IPS DF 6.9 (cell line): Measurements from ENCODE around the gene NUBP2.
A peak's percentile ranks its signal among the peaks of the same experiment; 100 is the strongest.

Experiments
- DNase-seq: peaks from one replicate; pipeline ENCODE4 v3.0.0-alpha.2; 2013; ENCODE audit warnings: low read depth, low spot score
- H3K27ac ChIP-seq: one replicate; pipeline ENCODE4 v1.5.1; 2013; ENCODE audit warnings: low read length, control low read depth
- H3K27me3 ChIP-seq: 2 replicates; pipeline ENCODE4 v1.6.1; 2013; ENCODE audit warnings: mild to moderate bottlenecking, low read length; ENCODE audit not compliant: control insufficient read depth, insufficient read depth
- H3K36me3 ChIP-seq: 2 replicates; pipeline ENCODE4 v1.6.1; 2013; ENCODE audit warnings: low read length; ENCODE audit not compliant: control insufficient read depth, insufficient read depth
- H3K4me1 ChIP-seq: 2 replicates; pipeline ENCODE4 v1.6.1; 2013; ENCODE audit warnings: low read length; ENCODE audit not compliant: control insufficient read depth, insufficient read depth
- H3K4me3 ChIP-seq: 2 replicates; pipeline ENCODE4 v1.5.1; 2013; ENCODE audit warnings: mild to moderate bottlenecking, low read length
- H3K9me3 ChIP-seq: 2 replicates; pipeline ENCODE4 v1.6.1; 2013; ENCODE audit warnings: low read length, inconsistent platforms; ENCODE audit not compliant: control insufficient read depth, insufficient read depth
- WGBS: extraction: QIAGEN DNeasy Blood & Tissue Kit; methylation state at CpG from one replicate; pipeline ENCODE4 v1.1.7; 2013; ENCODE audit warnings: mixed read lengths, missing lambda C conversion rate; ENCODE audit not compliant: insufficient read length, insufficient coverage; 5-methylcytosine and 5-hydroxymethylcytosine counted together

NUBP2 gene

GRCh38 chr16:1767116-1767994, 15.4 kb upstream of the NUBP2 start:
- Histone ChIP-seq H3K36me3 (peaks cover 24% of the 10 kb centered on the region), H3K9me3 (no peaks in the 10 kb centered on the region)
- WGBS, result no CpG with 5 or more reads among the region's 42 CpGs

GRCh38 chr16:1768061-1768766, 14.5 kb upstream of the NUBP2 start:
- Histone ChIP-seq H3K9me3 (no peaks in the 10 kb centered on the region), H3K4me3 (no peak overlapping the region), H3K27me3 (no peaks in the 10 kb centered on the region), H3K36me3 (peaks cover 24% of the 10 kb centered on the region), H3K27ac (no peak overlapping the region), H3K4me1 (peaks cover 3% of the 10 kb centered on the region; the same call in 1 of the 2 replicates)
- WGBS, result no CpG with 5 or more reads among the region's 41 CpGs
- DNase-seq, result no peak

More at GRCh38 chr16:1767116-1767994, 15.4 kb upstream of the NUBP2 start:
- Histone ChIP-seq H3K27me3 (no peaks in the 10 kb centered on the region), H3K4me3 (no peak overlapping the region), H3K4me1 (peaks cover 4% of the 10 kb centered on the region; the same call in 1 of the 2 replicates), H3K27ac (no peak overlapping the region)
- no peak for DNase-seq

- no peaks in the 10 kb centered on the region for H3K27me3 ChIP-seq
- WGBS, result no CpG with 5 or more reads among the region's 26 CpGs
- H3K4me1 ChIP-seq, result peaks cover 3% of the 10 kb centered on the region; the same call in 1 of the 2 replicates
- no peak overlapping the region for H3K27ac ChIP-seq
- H3K36me3 ChIP-seq, result peaks cover 24% of the 10 kb centered on the region
- no peak for DNase-seq
- H3K4me3 ChIP-seq, result no peak overlapping the region
- no peaks in the 10 kb centered on the region for H3K9me3 ChIP-seq
Measured at GRCh38 chr16:1768767-1769401, 13.9 kb upstream of the NUBP2 start.

GRCh38 chr16:1769402-1770300, 13.1 kb upstream of the NUBP2 start:
- Histone ChIP-seq H3K9me3 (no peaks in the 10 kb centered on the region), H3K36me3 (peaks cover 24% of the 10 kb centered on the region), H3K27ac (no peak overlapping the region), H3K27me3 (no peaks in the 10 kb centered on the region), H3K4me1 (peaks cover 2% of the 10 kb centered on the region), H3K4me3 (no peak overlapping the region)
- WGBS, result no CpG with 5 or more reads among the region's 27 CpGs
- DNase-seq, result no peak

GRCh38 chr16:1770328-1771187, 12.2 kb upstream of the NUBP2 start:
- no peaks in the 10 kb centered on the region for H3K9me3 ChIP-seq
- no peaks in the 10 kb centered on the region for H3K27me3 ChIP-seq
- DNase-seq, result no peak
- WGBS, result no CpG with 5 or more reads among the region's 81 CpGs
- peaks cover 2% of the 10 kb centered on the region for H3K4me1 ChIP-seq
- H3K27ac ChIP-seq, result no peak overlapping the region
- H3K36me3 ChIP-seq, result peaks cover 27% of the 10 kb centered on the region
- peak overlapping the region; percentile 71 for H3K4me3 ChIP-seq

GRCh38 chr16:1771188-1771863, 11.4 kb upstream of the NUBP2 start, which contains the start of gene NME3:
NME3 (minus strand) TSS chr16:1771543; CDS start chr16:1771534, 9 bp downstream.
- Histone ChIP-seq H3K4me1 (peaks cover 2% of the 10 kb centered on the region), H3K27ac (no peak within 1 kb of the TSS), H3K27me3 (no peaks in the 10 kb centered on the region), H3K36me3 (peaks cover 27% of the 10 kb centered on the region), H3K9me3 (no peaks in the 10 kb centered on the region), H3K4me3 (peak within 1 kb of the TSS; percentile 71)
- no peak for DNase-seq
- WGBS, result no CpG with 5 or more reads among the region's 79 CpGs

- Histone ChIP-seq H3K4me1 (peaks cover 2% of the 10 kb centered on the region), H3K27me3 (no peaks in the 10 kb centered on the region), H3K4me3 (peak overlapping the region; percentile 71), H3K9me3 (no peaks in the 10 kb centered on the region), H3K27ac (no peak overlapping the region), H3K36me3 (peaks cover 26% of the 10 kb centered on the region)
- WGBS, result no CpG with 5 or more reads among the region's 22 CpGs
- no peak for DNase-seq
Measured at GRCh38 chr16:1771864-1772361, 10.8 kb upstream of the NUBP2 start.

GRCh38 chr16:1772362-1772907, 10.3 kb upstream of the NUBP2 start, which contains the start of gene EME2:
EME2 (plus strand) TSS chr16:1772810; CDS start chr16:1773228, 418 bp downstream.
- Histone ChIP-seq H3K36me3 (peaks cover 29% of the 10 kb centered on the region), H3K4me1 (peaks cover 2% of the 10 kb centered on the region), H3K9me3 (no peaks in the 10 kb centered on the region), H3K27ac (no peak within 1 kb of the TSS), H3K4me3 (peak within 1 kb of the TSS; percentile 71), H3K27me3 (no peaks in the 10 kb centered on the region)
- no peak for DNase-seq
- WGBS, result no CpG with 5 or more reads among the region's 53 CpGs
